ENCODE measurements around the gene CSH1.

- TF ChIP-seq, protein P1, sequence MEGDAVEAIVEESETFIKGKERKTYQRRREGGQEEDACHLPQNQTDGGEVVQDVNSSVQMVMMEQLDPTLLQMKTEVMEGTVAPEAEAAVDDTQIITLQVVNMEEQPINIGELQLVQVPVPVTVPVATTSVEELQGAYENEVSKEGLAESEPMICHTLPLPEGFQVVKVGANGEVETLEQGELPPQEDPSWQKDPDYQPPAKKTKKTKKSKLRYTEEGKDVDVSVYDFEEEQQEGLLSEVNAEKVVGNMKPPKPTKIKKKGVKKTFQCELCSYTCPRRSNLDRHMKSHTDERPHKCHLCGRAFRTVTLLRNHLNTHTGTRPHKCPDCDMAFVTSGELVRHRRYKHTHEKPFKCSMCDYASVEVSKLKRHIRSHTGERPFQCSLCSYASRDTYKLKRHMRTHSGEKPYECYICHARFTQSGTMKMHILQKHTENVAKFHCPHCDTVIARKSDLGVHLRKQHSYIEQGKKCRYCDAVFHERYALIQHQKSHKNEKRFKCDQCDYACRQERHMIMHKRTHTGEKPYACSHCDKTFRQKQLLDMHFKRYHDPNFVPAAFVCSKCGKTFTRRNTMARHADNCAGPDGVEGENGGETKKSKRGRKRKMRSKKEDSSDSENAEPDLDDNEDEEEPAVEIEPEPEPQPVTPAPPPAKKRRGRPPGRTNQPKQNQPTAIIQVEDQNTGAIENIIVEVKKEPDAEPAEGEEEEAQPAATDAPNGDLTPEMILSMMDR (IDR thresholded peaks at IDR 0.05) = no peak
- no peak for TF ChIP-seq EZH2 (IDR thresholded peaks at IDR 0.05; ENCODE audit: borderline replicate concordance, insufficient read depth, low read depth, low read length, poor library complexity, severe bottlenecking)
Observed at GRCh38 chr17:63941751-63942150, 45.4 kb upstream of the CSH1 start.
